Eye (tissue), 1 donor: Measurements from ENCODE around the gene NAT9.

Experiments used
- DNase-seq: peaks from one replicate; pipeline ENCODE4 v3.0.0-alpha.2; 2015

Gene NAT9, protein sequence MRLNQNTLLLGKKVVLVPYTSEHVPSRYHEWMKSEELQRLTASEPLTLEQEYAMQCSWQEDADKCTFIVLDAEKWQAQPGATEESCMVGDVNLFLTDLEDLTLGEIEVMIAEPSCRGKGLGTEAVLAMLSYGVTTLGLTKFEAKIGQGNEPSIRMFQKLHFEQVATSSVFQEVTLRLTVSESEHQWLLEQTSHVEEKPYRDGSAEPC

DNA sequence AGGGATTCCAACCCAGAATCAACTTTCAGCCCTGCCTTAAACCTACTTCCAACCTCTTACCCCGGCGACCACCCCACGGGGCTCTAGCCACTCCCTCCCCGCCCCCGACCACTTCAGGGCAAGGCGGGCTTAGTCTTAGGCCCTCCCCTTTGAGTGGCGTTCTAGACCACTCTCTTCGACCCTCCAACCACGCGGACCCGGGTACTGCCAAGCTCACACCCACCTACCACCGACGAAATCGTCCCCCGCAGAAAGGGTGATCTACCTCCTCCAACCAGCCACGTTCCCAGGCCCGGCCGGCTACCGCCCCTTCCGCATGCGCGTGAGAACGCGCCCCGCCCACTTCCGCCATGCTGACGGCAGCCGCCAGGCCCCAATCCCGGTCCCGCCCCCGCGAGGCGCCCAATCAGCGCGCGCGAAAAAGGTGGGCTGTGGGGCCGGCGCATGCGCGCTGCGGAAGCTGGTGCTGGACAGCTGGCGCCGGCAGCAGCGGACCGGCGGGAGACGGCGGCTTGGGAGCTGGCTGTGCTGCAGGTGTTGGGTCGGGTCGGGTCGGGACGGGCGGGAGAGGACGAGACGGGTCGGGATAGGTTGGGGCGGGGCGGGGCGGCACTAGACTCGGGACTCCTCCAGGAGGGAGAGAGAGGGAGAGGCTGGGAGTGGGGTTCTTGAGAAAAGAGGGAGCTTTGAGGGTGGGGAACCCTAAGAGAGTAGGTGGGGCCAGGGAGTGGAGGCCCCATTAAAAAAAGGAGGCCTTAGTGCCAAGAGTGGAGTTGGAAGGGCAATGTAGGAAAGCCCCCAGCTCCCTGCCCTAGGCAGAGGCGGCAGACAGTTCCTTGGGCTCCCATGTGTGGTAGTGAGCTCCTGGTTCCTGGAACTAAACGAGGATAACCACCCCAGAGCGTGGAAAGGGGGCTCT, at the start of gene NAT9:
TSS of gene NAT9 (minus strand) at position 302 of the 919 bp plus-strand sequence. CDS start 647 bp downstream, outside the sequence.
- peak; percentile 99 for DNase-seq

DNA sequence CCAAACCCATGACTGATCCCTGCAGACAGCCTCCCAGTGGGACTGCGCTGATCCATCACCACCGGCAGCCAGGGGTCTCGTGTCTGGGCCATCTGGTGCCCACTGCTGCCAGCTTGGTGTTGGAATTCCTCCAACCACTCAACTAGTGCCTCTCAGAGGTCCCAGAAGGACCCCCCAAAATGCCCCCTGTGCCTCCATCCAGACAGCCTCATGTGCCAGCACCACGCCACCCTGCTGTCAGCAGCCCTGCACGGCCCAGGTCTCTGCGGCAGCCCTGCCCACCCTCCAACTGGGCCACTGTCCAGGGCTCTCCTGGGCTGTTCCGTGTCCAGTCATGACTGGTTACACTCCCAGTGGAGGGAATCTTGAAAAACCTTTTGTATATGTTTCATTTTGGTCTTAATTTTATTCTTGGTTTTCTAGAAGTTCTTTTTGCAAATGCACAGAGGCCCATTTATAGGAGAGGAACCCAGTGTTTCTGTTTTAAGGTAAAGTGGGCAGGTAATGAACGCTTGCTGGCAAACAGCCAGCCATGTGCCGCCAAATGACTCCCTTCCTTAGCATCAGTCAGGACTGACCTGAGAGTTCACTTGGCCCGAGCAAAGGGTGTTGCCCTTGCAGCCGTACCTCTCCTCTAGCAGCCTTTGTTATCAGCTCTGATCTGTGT, 48.9 kb upstream of the NAT9 start:
- DNase-seq: peak; percentile 16

DNA sequence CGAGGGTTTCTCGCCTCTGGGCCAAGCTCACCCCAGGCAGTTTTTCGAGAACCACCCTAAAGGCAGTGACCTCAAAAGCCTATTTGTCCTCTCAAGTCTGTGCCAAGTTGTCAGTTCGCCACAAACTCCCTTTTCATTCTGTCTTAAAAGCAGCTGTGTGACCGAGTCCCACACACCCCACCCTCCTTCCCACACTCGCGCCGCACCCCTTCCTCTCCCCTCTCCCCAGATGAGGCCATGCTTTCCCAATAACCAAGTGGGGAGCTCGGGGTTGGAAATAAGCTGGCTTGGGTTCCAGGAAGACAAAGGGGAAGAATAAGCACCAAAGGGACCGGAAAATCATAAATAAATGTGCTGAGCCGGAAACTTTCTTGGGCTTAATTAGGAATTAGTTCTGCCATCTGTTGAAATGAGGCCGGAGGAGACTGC, 46.8 kb upstream of the NAT9 start:
- peak; percentile 87 for DNase-seq

DNA sequence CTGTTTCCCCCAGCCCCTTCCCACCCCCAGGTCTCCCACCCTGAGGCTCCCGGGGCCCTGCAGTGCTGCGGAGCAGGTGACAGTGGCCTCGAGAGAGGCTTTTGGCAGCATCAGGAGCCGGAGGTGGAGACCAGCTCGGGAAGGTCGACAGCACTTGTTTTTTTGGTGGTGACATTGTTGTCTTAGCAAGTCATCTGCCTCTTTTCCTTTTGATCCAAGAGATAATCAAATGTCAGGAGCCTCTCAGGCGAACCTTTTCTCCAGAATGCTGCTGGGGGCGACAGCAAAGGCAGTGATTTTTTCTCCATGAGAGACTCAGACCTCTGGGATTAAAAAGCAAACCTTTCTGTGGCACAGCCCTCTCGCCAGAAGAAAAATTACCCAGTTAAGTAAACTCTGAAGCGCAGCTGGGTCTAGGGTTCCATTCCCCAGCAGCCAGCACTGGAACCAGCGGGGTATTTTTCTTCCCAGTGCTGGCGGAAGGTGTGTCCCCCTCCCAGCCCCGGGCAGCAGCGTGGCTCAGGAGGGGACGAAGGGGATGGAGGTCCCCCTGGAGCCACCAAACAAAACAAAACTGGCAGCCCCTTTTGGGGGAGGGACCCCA, 46.3 kb upstream of the NAT9 start:
- DNase-seq: peak; percentile 49

DNA sequence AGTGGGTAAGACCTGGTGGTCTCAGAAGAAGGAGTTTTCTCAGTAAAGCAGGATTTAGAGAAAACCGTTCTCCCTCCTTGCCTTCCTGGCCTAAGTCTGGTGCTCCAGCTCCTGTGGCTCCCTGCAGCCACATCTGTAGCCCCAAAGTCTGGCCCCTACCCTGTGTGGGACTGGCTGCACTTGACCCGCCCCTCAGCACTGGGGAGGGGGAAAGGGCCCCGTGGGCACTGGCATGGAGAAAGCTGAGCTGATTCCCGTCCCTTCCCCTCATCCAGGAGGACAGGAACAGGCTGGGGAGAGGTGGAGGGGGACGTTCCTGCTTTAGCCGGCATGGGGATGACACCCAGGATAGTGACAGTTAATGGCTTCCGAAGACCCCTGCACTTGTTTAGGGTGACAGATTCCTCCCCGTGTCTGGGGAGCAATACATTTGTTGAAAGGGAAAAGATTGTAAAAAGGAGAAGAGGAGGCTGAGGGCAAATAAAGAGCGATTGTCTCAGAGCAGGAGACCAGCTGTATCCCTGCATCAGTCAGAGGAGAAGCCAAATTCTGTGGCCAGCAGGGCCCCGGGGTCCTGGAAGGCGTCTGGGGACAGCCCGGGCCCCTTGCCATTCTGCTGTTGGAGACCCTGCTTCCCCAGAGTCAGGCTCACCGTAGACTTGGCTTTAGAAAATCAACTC, 45.6 kb upstream of the NAT9 start:
- peak; percentile 12 for DNase-seq

DNA sequence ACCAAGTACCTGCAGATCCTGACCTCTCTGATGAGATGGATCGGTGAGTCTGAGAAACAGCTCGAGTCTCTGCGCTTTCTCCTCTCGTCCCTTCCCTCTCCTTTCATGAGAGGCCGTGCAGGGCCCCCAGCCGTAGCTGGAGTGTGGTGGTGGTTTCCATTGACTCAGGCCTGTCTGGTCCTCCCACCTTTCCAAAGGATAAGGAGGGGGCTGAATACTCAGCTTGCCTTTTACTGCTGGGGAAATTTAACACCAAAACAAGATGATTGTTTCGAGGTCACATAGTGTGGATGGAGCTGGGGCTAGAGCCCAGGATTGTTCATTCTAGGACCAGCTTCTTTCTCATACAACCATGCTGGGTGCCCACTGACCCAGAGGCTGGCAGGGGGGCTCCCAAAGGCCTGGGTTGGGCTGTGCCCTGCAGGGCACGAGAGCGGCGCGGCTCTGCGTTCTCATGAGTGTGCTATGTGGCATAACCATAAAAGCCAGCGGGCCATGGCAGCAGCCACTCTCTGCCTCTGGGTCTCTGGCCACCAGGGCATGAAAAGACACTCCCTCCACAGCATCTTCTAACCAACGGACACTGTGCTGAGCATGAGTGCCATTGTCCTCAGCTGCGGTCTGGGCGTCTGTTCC, 43.8 kb upstream of the NAT9 start:
- no peak for DNase-seq

DNA sequence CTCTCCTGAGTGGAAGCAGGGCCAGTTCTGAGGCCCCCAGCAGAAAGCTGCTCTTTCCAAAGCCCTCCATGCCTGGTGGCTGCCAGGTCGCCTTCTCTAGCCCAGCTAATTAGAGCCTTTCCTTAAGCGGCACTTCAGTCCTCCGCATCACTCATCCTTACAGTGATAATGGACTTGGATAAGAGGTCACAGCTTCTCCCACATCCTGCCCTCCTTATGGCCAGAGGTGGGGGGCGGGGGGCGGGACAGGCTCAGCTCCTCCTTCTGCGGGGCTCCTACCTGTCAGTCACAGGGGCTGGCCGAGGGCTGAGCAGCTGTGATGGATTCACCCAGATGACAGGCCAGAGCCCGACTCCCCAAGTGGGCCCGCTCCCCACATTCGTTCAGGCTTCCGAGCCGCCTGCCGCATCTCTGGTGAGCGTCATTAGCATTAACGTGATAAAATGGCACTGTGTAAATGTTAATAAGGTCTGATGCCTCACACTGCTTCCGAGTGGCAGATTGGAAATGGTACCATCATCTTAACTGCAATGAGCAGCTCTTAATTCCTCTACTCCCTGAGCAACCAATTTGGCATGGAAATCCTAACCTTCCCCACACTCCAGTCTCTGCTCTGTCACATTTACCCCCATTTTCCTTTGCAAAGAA, 42.3 kb upstream of the NAT9 start:
- DNase-seq: no peak

DNA sequence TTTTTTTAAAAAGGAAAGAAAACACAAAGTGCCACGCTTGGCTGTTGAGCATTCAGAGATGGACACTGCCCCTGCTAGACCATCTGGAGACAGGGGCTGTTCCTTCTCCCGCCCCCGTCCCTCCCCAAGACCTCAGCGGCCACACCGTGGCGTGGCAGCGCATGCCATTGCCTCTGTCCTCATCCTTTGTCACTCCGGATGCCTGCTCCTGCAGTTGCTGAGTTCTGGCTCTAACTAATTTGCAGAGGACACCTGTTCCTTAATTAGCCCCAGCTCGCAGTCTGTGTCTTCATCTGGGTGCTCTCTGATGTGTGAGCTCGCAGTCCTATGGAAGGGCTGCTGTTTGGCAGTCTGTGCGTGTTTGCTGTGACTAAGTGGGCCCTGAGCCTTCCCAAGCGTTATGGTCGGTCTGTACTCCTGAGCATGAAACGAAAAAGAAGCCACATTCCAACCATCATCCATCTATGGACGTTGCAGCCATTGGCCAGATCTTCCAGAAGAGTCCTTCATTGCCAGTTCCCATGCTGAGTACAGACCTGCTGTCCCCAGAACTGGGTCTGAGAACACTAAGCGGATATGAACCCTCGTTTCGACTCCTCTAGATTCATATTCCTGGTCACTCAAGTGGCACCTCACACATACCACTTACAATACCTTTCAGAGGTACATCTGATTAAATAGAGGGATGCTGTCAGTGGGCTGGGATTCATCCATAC, 40.9 kb upstream of the NAT9 start:
- peak; percentile 54 for DNase-seq

DNA sequence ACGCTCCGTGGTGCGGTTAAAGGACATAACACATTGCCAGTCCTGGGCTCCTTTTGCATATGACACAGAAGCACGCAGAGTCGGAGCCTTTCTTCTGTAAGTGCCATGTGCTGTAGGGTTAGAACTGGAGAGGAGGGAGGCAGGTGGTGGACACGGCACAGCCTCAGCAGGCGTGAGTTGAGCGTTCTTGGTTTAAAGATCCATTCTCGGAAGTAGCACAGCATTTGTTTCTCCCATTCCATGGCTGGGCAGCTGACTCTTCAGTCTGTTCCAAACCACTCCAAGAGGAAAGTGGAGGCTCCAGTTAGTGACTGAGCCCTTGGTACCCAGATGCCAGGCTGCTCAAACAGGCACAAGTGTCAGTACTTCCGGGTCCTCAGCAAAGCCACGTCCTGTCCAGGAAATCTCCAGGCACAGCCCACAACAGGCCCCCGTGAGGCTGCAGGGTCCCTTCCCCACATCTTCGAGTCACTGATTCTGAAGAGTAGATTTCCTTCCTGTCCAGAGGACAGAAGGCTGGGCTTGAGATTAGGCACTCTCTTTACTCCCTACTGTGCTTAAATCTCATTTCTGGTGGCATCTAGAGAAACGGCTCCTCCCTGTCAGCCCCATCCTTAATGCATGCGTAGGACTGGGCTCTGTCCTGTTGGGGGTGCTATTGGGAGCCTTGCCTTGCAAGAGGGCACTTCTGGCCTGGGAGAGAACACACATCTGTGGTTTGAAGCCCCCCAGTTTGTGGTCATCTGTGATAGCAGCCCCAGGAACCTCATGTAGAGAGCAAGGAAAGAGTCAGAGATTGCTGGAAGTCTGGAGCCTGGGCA, 39.6 kb upstream of the NAT9 start:
- peak; percentile 75 for DNase-seq

DNA sequence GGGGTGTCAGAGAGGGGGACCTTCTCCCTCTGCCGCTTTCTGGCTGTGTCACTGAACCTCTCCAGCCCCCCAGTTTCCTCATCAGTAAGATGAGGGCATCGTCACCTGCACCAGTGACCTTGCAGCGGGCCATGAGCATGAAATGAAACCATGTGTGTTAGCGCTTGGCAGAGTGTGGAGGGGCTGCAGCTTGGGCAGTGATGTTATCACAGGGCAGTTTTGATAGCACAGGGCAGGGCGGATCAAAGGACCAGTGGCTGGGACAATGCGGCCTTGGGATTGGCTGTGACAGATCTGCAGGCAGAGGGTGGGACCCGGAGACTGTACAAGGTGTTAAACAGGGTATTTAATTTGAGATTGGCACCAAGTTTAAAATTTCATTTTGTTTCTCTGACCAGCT, 38.9 kb upstream of the NAT9 start:
- DNase-seq: no peak

DNA sequence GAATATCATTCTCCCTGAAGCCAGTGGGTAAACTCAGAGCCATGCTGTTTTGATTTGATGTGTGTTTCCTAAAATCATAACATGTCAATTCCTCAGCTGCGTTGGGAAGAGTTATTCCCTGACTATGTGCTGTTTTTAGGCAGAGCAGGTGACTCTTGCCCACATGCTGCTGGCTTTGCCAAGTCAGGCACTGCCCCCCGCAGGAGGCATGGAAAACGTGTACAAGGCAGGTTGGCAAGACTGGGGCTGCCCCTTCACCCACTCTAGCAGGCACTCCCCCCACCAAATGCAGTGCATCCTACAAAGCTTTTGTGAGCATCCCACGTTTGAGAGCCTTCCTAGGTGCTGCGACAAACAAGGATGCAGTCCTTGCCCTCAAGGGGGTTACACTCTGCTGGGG, 38.3 kb upstream of the NAT9 start:
- DNase-seq: no peak

DNA sequence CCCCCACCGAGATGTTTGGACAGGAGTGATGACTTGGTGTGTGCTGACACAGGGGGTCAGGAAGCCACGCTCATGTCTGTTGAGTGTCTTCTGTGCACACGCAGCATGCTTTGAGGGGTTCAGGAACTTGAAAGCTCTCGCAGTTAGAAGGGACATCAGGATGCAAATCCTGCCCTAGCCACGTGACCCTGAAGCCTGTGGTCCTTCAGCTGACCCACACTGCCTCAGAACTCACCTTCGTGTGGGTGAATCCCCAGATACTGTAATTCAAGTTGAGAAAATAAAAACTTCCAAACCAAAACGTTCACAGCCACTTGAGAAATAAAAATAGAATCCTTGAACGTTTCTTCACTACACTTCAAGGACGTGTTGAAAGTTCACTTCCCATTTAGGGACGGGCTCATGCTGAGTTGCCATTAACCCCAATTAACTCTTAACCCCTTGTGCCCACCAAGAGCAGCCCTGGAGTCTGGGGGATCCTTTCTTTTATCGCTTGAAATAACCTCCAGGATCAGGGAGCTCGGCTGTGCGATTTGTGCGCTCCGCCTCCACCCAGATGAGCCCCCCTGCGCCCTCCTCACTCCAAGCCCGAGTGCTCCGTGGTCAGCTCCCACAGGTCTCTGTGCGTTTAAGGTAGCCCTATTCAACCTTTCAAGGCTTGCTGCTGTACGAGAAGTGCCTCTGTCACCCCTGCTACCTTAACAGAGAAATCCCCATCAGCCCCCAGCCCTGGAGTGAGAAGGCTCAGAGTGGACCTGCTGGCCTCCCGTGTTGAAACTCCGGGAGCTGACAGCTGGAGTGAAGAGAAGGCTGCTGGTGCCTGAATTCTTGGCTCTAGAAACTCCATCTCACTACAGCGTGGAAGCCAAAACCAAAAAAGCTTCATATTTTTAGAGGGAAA, 36.2 kb upstream of the NAT9 start:
- DNase-seq: peak; percentile 63

DNA sequence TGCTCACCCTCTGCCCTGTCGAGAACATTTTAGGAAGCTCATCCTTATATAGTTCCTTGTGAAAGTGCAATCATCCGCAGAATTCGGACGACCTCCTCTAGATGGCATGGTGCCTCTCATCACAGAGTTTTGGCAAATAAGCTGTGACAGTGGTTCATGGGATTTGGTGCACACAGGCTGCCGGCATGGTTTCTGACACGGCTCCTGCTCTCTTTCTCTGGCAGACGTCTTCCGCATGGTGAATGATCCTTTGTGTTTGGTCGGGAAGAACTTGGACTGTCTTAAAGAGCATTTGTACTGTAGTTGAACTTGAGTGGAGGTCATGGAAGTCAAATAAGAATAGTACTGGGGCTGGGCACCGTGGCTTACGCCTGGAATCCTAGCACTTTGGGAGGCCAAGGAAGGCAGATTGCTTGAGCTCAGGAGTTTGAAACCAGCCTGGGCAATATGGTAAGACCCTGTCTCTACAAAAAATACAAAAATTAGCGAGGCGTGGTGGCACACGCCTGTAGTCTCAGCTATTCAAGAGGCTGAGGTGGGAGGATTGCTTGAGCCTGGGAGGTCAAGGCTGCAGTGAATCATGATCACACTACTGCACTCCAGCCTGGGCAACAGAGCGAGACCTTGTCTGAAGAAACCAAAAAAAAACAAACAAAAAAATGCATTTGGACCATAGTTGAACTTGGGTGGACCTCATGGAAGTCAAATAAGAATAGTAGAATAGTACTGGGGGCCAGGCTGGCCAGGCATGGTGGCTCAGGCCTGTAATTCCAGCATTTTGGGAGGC, 34.7 kb upstream of the NAT9 start:
- peak; percentile 61 for DNase-seq

DNA sequence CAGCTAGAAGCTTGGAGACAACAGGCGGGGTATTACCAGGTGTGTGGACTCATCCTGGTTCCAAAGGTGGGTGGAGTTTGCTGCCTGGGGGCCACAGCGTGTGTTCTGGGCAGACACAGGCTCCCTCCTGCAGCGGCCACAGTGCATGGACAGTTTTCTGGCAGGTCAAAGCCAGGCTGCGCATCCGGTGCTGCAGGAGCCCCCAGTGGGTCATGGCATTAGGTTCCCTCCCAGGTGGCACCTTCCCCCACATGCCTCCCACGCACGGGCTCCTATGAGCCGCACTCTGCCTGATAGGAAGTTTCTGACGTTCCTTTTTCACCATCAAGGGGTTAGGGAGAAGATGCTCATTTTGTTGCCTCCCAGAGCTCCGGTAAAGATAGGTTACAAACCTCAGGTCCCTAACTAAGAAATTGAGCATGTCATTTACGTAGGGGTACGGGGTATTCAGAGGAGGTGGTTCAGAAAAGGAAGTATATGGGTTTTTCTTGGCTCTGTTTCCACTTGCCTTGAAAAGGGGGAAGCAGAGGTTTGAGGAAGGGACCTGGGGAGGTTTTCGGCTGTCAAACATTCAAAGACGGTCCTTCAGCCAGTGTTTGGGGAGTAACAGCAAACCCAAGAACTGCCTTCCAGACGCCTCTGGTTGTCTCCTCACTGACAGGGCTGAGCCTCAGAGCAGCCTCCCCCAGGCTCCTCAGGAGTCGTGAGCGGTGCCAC, 32.7 kb upstream of the NAT9 start:
- DNase-seq: no peak

DNA sequence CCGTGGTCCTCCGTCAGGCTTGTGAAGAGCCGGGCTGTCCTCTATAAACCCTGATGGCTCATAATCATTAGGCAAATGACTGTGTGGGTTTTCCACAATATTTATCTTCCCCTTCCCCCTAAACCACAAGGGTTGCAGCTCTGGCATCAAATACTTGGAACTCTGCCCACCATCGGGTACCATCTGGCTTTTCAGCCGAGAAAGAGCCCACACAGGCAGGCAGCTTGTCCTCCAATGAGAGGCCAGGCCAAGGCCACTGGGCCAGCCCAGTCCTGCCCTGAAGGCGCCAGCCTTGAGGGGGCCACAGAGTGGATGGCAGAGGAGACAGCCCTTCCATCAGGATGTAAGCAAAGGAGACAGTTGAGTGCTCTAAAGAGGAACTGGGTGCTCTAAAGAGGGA, 31.8 kb upstream of the NAT9 start:
- no peak for DNase-seq

DNA sequence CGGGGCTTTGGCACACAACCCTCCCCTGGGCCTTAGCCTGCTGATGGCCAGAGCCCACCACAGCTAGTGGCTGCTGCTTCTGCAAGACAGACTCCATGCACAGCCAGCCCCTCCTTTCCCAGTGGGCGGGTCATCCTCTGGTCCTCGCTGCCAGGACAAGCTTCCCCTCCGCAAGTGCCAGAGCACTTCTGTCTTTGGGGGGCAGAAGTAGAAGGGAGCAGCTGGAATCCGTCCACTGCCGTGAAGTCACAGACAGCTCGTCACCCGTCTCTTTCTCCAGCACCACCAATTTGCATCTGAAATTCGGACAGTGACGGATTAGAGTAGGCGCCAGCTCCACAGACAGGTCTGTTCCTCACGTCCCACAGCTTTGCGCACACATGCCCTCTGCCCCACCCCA, 31.3 kb upstream of the NAT9 start:
- no peak for DNase-seq

DNA sequence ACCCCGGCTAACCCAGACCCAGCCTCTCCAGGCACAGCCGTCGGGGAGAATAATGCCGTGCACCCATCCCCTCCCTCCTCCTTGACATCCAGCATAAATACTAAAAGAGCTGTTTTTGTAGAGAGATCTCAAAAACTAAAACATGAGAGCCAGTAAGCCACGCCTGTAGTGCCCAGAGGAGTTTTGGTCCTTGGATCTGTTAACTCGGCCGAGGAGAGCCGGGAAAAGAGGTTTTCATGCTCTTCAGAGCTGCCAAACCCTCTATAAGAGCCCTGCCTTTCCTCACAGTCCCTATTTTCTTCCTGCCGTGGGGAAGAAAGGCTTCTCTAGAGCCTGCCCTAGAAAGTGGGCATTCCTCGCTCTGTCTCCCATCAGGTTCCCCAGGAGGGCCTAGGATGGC, 30.2 kb upstream of the NAT9 start:
- DNase-seq: no peak
